Activated effector memory CD4-positive, alpha-beta T cell treated with Interleukin-2 at 50 U/mL for 16 hours (primary cell): Measurements from ENCODE around the gene CLPTM1L.

Experiments
- DNase-seq: peaks from one replicate; pipeline ENCODE4 v3.0.0-alpha.2; 2020

CLPTM1L gene, protein sequence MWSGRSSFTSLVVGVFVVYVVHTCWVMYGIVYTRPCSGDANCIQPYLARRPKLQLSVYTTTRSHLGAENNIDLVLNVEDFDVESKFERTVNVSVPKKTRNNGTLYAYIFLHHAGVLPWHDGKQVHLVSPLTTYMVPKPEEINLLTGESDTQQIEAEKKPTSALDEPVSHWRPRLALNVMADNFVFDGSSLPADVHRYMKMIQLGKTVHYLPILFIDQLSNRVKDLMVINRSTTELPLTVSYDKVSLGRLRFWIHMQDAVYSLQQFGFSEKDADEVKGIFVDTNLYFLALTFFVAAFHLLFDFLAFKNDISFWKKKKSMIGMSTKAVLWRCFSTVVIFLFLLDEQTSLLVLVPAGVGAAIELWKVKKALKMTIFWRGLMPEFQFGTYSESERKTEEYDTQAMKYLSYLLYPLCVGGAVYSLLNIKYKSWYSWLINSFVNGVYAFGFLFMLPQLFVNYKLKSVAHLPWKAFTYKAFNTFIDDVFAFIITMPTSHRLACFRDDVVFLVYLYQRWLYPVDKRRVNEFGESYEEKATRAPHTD

DNA sequence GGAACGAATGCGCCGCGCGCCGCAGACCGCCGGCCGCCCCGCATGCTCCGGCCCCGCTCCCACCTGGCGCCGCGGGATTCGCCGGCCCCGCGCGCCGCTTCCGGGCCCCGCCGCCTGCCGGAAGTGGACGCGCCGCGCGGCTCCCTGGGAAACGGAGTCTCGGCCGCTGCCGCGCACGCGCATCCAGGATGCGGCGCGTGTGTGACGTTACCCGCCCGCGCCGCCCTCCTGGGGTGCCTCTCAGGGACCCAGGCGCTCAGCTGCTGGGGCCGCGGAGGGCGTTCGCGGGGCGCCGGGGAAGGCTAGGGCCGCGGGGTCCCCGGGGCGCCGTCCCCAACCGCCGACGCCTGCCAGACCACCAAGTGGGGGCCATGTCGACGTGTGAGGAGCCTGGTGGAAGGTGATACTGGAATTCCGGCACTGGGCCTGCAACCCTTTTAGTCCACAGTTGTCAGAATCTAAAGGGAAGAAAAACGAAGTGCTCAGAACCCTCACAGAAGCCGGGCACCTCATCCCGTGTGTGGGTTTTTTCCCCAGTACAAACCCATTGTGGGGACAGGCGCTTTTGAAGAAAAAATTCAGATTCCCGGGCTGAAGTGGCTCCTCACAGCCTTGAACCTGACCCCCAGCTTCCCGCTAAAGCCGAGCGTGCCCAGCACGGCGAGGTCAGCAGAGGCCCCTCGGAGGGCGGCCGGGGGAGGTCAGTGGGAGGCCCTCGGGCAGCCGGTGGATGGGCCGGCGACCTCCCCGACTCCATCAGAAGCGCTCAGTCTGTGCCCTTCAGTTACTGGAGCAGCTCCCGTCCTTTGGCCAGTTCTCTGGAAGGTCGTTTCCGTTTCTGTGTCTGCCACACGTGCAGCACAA is at the start of gene CLPTM1L:
TSS of gene CLPTM1L (minus strand) at position 125 of the 864 bp plus-strand sequence. CDS start 258 bp downstream, outside the sequence.
- peak; percentile 82 for DNase-seq

DNA sequence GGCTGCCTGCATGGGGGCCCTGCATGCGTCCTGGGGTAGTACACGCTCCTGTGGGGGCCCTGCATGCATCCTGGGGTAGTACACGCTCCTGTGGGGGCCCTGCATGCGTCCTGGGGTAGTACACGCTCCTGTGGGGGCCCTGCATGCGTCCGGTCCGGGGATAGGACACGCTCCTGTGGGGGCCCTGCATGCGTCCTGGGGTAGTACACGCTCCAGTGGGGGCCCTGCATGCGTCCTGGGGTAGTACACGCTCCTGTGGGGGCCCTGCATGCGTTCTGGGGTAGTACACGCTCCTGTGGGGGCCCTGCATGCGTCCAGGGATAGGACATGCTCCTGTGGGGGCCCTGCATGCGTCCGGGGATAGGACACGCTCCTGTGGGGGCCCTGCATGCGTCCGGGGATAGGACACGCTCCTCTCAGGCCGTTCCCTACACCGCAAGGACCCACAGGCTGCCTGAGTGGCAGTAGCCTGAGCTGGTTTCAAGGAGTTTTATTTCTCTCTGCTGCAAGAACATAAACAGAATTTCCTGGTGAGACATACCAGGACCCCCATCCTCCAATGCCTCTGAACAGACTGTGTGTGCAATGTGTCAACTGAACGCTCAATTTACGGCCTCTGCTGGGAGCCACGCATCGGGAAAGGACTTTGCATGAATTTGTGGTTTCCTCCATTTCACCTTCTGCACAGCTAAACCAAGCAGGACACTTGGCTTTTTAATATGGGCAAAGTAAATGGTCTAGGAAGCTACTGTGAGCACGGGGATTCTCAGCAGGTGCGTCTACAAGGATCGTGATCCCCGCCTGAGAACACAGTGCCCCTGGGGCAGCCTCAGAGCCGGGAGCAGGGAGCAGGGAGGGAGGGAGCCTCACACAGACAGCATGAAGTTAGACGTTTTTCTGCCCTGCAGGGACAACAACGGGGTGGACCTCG is 48.9 kb upstream of the CLPTM1L start:
- DNase-seq, result no peak

DNA sequence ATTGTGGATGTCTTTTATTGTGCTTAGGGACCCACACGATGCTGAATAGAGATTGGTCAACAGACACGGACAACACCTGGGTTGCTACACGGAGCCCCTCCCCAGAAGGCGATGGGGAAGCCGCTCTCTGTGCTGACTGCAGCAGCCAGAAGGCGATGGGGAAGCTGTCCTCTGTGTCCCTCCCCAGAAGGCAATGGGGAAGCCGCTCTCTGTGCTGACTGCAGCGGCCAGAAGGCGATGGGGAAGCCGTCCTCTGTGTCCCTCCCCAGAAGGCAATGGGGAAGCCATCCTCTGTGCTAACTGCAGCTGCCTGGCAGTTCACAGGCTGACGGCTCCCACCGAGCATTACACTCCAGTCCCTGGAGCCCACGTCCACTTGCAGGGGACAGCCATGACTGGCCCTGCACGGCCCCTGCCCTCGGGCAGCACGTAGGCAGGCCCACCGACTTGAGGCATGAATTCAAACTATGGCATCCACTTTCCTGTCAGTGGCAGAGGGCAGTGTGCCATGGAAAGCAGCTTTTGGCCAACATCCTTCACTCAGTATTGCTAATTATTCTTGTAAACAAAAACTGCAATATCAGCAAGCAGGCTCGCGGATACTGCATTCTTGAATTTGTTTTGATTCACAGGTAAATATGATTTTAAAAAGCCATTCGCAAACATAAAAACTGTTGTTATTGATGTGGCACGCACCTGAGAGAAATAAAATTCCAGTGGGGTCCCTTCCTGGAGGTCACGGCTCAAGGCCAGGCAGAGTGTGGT is 48.1 kb upstream of the CLPTM1L start:
- no peak for DNase-seq

DNA sequence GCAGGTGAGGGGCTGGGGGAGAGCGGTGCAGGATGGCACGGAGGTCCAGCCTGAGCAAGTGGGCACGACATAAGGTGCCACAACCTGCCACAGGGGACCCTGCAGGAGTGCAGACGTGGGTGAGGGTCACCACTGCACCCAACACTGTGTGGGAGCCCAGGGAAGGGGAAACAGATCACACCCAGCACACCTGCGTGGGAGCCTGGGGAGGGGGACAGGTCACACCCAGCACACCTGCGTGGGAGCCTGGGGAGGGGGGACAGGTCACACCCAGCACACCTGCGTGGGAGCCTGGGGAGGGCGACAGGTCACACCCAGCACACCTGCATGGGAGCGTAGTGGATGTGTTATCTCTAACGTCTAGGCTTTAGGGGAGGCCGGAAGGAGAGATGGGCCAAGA is 47.4 kb upstream of the CLPTM1L start:
- DNase-seq, result no peak

DNA sequence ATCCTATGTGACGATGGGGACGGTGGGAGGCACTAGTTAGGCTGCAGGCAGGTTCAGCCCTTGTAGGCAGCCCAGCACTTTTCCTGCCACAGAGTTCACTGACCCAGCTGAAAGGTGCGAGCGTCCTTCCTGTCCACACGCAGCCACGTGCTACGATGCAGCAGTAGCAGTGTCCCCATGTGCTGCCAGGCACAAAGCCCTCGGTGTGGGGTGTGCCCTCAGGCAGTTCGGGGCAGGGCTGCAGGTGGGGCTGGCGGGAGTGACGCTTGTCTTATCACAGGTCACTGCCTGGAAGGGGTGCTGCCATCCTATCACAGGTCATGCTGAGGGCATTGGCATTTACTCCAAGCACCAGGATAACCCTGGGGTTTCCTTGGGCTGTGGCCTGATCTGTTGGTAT is 46.8 kb upstream of the CLPTM1L start:
- no peak for DNase-seq

DNA sequence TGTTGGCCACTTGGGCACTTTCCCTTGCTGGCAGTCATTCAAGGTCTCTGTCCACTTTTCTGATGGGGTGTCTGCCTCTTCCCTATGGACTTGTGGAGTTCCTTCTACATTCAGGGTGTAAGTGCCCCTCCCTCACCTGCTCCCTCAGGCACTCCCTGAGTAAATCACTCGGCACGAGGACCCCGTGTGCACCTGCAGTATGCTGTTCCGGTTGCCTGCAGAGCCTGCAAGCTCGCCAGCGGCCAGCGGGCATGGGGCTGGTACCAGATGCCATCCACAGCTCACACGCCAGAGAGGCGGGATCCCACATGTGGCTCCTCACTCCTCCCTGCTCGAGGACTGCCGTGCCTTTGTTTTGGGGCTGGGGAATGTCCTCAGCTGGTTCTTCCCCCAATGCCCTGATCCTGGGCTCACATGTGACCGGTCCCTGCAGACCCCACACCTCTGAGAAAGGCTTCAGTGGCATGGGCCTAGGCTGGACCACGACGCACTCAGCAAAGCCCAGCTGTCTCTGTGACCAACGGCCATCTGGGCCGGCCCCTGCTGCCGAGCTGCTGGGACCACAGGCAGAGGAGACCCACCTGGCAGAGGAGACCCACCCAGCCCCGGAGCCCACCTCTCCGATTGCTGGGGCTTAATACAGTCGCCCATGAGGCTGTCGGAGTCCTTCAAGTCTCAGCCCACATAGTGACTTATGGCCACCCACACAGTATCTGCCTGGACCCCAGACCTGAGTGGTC is 46.1 kb upstream of the CLPTM1L start:
- DNase-seq, result no peak

DNA sequence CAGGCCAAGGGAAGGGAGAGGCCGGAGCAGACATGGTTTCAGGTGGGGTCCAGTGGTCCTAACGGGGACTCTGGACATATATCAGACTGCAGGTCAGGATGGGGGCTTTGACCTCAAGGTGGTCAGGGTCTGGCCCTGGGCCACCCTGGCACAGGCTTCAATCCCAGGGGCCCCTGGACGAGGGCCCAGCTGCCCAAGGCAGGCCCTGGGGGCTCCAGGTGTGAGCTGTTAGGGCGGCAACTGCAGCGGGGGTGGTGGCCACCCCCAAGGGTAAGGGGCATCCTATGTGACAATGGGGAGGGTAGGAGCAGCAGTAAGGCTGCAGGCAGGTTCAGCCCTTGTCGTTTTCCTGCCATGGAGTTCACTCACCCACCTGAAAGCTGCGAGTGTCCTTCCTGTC is 45.4 kb upstream of the CLPTM1L start:
- no peak for DNase-seq

DNA sequence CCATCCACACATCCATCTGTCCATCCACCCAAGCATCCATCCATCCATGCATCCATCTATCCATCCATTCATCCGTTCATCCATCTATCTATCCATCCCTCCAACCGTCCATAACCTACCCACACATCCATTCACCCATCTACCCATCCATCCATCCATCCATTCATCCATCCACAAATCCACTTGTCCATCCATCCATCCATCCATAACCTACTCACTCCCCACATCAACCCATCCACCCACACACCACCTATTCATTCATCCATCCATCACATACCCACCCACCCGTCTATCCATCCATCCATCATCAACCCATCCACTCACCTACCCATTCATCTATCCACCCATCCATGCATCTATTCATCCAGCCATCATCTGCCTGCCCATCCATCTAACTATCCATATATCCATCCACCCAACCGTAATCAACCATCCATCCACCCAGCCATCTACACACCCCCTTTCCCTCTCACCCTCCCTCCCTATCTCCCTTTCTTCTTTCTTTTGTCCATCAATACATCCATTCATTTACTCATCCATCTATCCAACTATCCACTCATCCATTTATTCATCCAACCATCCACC is 43.6 kb upstream of the CLPTM1L start:
- no peak for DNase-seq

DNA sequence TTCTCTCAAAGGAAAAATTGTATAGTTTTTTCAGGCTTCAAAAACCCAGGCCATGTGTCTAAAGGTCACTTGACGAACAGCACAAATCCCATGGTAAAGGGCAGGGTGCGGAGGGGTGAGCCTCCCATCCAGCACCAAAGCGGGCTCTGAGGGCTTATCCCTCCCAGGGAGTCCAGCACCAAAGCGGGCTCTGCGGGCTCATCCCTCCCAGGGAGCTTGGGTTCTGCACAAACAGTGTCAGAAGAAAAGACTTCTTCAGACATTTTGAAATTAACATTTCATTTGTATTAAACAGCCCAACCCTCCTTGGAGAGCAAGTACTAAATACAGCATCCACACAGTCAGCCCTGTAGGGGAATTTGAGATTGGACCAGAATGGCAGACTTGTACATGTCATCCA is 43.0 kb upstream of the CLPTM1L start:
- DNase-seq, result no peak

DNA sequence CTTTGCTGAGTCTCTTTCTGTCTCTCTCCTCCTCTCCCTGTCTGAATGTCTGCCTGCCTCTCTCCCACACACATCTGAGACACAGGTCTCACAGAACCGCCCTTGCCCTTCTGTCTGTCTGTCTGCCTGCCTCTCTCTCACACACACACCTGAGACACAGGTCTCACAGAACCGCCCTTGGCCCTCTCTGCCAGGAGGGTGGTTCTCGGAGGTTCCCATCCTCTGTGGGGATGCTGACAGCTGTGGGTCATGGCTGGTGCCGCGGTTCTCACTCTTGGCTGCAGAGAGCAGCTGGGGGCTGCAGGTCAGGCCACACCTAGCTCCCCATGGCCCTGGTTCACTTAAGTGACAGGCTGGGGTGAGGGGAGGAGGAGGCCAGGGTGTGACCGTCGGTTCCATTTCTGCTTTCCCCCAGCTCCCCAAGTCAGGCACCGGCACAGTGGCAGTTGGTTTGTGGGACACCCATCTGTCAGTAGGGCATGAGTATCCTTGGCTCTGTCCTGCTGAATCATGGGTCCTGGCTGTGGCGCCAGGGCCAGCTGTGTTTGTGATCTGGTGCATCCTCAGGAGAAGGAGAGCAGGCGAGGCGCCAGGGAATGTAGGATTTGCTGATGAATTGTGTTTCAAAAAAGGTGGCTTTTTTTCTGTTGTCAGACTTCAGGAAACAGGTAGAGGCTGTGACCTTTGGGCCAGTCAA is 42.3 kb upstream of the CLPTM1L start:
- DNase-seq, result no peak

DNA sequence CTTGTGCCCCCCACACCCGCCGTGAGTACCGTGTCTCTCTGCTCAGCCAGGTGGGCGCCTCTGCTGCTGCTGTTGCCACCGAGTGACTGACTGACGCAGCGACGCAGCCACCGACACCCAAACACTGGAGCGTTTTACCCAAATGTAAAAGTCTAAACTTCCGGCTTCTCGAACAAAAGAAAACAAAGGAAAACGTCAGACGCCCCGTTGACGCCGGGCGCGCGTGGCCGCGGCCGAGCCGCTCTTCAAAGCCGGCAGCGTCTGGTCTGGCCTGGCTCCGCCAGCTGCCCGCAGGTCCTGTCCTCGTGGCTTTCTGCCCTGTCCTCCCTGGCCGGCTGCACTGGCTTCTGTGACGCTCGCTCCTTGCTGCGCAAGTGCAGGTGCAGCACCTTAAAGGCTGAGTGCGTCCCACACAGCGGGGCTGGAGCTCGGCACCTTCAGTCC is 41.4 kb upstream of the CLPTM1L start:
- peak; percentile 73 for DNase-seq

DNA sequence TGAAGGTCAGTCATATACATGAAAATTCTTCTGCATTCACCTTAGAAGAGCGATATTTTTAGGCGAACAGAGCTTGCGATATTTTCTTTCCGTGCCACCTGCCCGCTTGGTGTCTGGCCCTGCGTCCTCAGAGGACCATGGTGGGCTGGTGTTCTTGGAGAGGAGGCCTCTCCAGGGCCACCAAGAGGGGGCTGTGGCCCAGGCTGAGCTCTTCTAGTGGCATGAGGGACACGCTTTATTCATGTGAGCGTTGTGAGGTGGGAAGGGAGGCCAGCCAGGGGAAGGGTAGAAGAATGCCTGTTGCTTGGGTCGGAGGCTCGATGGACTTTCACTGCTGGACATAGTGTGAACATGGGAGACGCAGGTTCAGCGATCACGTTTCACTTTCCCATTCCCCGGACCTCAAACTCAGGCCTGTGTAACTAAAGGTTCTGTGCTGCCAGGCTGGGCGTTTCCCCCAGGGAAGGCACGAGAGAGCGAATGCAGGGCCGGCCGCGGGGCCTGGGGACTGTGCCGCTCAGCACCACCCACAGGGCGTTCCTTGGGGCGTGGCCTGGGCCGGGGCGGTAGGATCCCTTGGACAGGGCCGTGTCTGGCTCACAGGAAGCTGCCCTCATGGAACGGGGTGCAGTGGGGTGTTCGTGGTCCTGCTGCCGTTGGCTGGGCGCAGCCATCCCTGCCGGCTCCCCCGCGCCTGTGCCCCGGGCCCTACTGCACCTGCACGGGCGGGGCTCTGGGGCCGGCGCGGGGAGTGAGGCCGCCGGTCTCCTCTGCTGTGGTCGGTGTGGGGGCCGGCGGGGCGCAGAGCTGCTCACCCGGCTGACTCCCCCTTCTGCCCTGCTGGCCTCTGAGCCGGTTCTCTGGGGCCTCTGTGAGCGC is 40.7 kb upstream of the CLPTM1L start:
- peak; percentile 86 for DNase-seq

DNA sequence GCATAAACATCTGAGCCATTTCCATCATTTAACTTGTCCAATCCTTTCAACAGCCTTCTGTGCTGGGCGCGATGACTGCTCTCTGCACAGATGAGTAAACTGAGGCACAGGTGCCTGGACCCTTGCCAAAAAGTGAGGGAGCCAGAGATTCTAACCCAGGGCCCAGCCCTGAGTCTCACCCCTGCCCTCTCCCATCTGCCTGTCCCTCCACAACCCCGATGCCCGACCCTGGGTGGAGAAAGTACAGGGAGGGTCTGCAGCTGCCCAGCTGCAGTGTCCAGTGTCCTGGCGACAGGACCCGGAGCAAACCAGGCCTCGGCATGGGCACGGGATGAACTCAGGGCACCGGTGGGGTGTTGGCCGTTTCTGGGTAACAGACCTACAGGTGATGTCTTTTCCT is 39.6 kb upstream of the CLPTM1L start:
- DNase-seq, result no peak

DNA sequence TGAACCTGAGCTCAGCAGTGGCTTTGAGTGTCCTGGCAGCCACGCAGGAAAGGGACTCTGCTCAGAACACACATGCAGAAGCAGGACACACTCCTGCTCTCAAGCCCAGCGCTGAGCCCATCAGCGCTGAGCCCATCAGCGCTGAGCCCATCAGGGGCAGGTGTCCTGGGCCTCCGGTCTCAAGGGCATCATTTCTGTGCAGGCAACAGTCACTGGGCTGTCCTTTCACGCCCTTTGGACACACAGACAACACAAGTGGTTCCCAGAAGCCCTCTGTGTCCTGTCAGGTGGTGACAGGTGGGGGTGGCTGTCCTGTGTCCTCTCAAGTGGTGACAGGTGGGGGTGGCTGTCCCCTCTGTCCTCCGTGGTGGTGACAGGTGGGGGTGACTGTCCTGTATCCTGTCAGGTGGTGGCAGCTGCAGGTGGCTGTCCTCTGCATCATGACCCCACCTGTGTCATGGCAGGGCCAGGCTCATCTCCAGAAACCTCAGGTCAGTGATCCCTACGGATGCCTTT is 39.0 kb upstream of the CLPTM1L start:
- DNase-seq, result no peak

DNA sequence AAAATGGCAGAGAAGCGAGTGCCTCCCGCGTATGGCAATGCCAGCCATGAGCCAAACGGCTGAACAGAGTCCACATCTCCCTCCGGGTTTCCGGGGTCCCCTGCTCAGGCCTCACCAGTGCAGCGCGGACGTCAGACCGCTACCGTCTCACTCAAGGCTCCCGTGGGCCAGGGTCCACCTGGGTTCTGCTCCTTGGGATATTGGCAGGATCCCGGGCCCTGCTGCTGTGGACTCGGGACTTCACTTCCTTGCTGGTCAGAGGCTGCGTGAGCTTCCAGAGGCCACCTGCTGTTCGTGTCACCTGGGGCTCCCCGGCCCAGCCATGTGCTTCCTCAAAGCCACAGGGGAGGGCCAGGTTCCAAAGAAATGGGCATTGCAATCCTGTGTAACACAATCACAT is 38.4 kb upstream of the CLPTM1L start:
- DNase-seq, result no peak

DNA sequence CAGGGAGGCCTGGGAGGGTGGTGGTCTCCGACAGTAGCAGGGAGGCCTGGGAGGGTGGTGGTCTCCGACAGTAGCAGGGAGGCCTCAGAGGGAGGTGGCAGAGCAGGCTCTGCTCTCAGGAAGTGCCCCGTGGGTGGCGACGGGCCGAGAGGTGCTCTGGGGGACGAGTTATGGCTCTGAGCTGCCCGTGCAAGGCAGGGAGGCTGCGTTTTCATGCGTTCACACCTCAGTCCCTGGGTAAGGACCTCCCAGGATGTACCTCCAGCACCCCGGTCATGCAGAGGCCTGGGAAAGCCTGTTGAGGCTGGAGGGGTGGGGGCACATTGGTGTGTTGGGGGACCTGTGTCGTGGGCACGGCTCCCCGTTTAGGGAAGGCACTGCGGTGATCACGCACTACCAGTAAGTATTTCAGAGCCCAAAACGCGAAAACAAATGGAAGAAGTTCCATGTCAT is 37.4 kb upstream of the CLPTM1L start:
- no peak for DNase-seq

DNA sequence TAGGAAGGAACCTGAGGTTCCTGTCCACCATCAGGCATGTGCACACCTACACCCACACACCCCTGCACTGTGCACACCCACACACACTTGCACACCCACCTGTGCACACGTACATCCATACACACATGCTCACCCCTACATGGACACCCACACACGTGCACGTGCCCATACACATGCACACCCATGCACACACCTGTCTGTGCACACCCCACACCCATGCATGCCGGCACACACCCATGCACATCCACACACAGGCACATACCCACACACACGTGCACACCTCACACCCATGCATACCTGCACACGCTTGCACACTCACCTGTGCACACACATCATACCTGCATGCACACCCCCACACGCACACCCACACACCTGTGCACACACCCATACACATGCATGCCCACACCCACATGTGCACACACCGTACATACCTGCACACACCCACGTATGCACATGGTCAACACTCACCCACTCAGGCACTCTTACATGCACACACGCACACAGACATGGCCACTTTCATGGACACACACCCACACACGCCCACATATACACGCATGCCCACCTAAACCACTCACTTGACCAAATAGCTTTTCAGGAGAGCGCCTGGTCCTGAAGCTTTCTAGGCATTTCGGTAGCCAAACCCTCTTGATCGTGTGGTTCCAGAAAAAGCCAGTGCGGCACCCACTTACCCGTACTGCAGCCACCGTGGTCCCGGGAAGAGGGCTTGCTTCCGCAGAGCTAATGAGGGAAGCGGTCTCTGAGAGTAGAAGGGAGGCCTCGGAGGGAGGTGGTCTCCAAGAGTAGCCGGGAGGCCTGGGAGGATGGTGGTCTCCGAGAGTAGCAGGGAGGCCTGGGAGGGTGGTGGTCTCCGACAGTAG is 36.7 kb upstream of the CLPTM1L start:
- DNase-seq, result no peak

DNA sequence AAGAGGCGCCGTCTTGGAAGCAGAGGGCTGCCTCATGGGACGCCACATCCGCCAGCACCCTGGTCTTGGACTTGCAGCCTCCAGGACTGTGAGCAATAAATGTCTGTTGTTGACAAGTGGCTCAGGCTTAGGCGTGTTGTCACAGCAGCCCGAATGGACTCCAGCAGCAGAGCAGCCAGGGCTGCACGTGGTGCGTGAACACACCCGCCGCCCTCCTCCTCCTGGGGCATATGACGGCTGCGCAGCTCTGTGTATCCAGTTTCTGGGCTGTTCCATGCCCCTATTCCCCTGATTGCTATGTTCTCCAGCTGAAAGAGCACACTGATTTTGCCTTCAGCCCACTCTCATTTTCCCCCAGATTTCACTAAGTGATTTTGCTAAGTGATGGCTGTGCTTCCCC is 36.0 kb upstream of the CLPTM1L start:
- no peak for DNase-seq
